ENCODE data around the gene SP2. TPM values are rescaled to one million over a fixed set of nuclear protein-coding genes. Genes with fewer than 3 reads are reported as not detected.
A peak's percentile ranks its signal among the peaks of the same experiment; 100 is the strongest.

The SP2 gene
- total and polyA plus RNA-seq, 2 of the 8 experiments (the other 6 are each of a cell fraction or from before 2014, with no cell fraction given), result 5.6 to 13.8 TPM

- POLR2A ChIA-PET (ENCODE audit: partially characterized antibody), result interaction anchor here (0.7 to 12.4 kb wide), 17 partner anchors 9 to 208 kb away, joined by 3 to 134 read pairs (median 4); partner anchors contain the start of genes LRRC46, MRPL10 and SP2
- no peak overlapping the region for H3K56ac ChIP-seq (replicated peaks; ENCODE audit: insufficient read length, low read depth, low read length)
- TF ChIP-seq BCL11A (IDR thresholded peaks at IDR 0.05; ENCODE audit: low read depth in 2 of 2, low read length in 2 of 2), result no peak
- TF ChIP-seq NRF1 (IDR thresholded peaks at IDR 0.05; ENCODE audit: low read depth, low read length), result peak; percentile 26; the same call in 1 of the 2 replicates
- TF ChIP-seq EZH2 (IDR thresholded peaks at IDR 0.05; ENCODE audit: low read depth, low read length, severe bottlenecking), result no peak
- TF ChIP-seq TAF1 (IDR thresholded peaks at IDR 0.05; ENCODE audit: low read depth, low read length), result peak; percentile 14; the same call in 1 of the 2 replicates
- TF ChIP-seq, protein P1, sequence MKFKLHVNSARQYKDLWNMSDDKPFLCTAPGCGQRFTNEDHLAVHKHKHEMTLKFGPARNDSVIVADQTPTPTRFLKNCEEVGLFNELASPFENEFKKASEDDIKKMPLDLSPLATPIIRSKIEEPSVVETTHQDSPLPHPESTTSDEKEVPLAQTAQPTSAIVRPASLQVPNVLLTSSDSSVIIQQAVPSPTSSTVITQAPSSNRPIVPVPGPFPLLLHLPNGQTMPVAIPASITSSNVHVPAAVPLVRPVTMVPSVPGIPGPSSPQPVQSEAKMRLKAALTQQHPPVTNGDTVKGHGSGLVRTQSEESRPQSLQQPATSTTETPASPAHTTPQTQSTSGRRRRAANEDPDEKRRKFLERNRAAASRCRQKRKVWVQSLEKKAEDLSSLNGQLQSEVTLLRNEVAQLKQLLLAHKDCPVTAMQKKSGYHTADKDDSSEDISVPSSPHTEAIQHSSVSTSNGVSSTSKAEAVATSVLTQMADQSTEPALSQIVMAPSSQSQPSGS (IDR thresholded peaks at IDR 0.05; ENCODE audit: low read length), result no peak
- TF ChIP-seq JUND (IDR thresholded peaks at IDR 0.05; ENCODE audit: low read length), result no peak
- no peak for TF ChIP-seq CBX8 (IDR thresholded peaks at IDR 0.05; ENCODE audit: borderline replicate concordance, low read depth, low read length)
- TF ChIP-seq TCF12 (IDR thresholded peaks at IDR 0.05; ENCODE audit: low read depth, low read length), result no peak
- no peak for TF ChIP-seq TEAD4 (IDR thresholded peaks at IDR 0.05; ENCODE audit: low read depth, low read length)
Observed at GRCh38 chr17:47847341-47848197, 48.5 kb upstream of the SP2 start.

More at GRCh38 chr17:47847341-47848197, 48.5 kb upstream of the SP2 start:
- peak overlapping the region; percentile 51; the same call in 1 of the 2 replicates for H4K8ac ChIP-seq (ENCODE audit: extremely low read depth, insufficient read depth, low read length)
- H4K91ac ChIP-seq (replicated peaks; ENCODE audit: insufficient read length, low read length), result no peak overlapping the region
- H3K14ac ChIP-seq (ENCODE audit: insufficient read length), result no peak overlapping the region
- no peak overlapping the region for H3K9ac ChIP-seq (replicated peaks in 1 of 4; ENCODE audit: extremely low read depth in 1 of 4, low read depth in 3 of 4, low read length in 3 of 4)
- CTCF ChIA-PET (ENCODE audit: partially characterized antibody), result interaction anchor here (0.7 to 33.0 kb wide), 33 partner anchors 4 to 748 kb away, joined by 3 to 1206 read pairs (median 4); partner anchors contain the start of genes CDK5RAP3, LRRC46, MRPL10 and OSBPL7
- H3K18ac ChIP-seq (ENCODE audit: extremely low read depth, low read length), result no peak overlapping the region
- H2BK5ac ChIP-seq (ENCODE audit: low read depth, low read length), result 0 out of 2 replicates have a peak overlapping the region, but pooled peaks have one; percentile 26
- WGBS, 2 experiments (ENCODE audit: extremely low coverage in 1 of 2, insufficient coverage in 1 of 2, insufficient read length in 1 of 2, insufficient replicate concordance in 2 of 2, low coverage in 1 of 2, low lambda C conversion rate in 2 of 2, missing lambda C conversion rate in 1 of 2), result 5% methylated on average over 50 of the region's 71 CpGs; no CpG with 5 or more reads in 1 of the 2 experiments
- no peaks in the 10 kb centered on the region for H3K9me3 ChIP-seq (ENCODE audit: insufficient read depth in 2 of 2, low read depth in 1 of 2, low read length in 1 of 2)
- peaks cover 23% of the 10 kb centered on the region for H3K23me2 ChIP-seq (ENCODE audit: low read depth, low read length)
- H2BK20ac ChIP-seq (ENCODE audit: low read length), result no peak overlapping the region; the same call in 1 of the 2 replicates
- H2BK120ac ChIP-seq (replicated peaks; ENCODE audit: low read depth, low read length), result no peak overlapping the region
- peaks cover 2 to 40% (median 19%) of the 10 kb centered on the region in 4 experiments for H3K4me1 ChIP-seq (replicated peaks in 1 of 4; ENCODE audit: control insufficient read depth in 3 of 4, insufficient read depth in 4 of 4, low read length in 3 of 4)
- H3K4me2 ChIP-seq (ENCODE audit: insufficient read depth in 1 of 2, low read depth in 2 of 2, low read length in 2 of 2), result peak overlapping the region; percentile 73 to 82
- peaks cover 49 to 78% (median 69%) of the 10 kb centered on the region in 4 experiments for H3K27me3 ChIP-seq (replicated peaks in 1 of 4; ENCODE audit: control insufficient read depth in 3 of 4, extremely low read depth in 1 of 4, insufficient read depth in 3 of 4, low read length in 3 of 4)
- no peak overlapping the region for H2AFZ ChIP-seq (ENCODE audit: low read length)
- DNase-seq (ENCODE audit: low read depth in 1 of 2, low spot score in 2 of 2) (peak in 1 of 2 experiments; percentile 91), FAIRE-seq (no peak)
- H3K4me3 ChIP-seq (ENCODE audit: extremely low read depth in 1 of 4, insufficient read depth in 2 of 4, low read depth in 3 of 4, low read length in 4 of 4), result peak overlapping the region; percentile 27 to 58 (median 32); a peak in 7 of 8 replicates
- no peaks in the 10 kb centered on the region for H3K79me2 ChIP-seq (ENCODE audit: control insufficient read depth in 1 of 2, insufficient read depth in 2 of 2, low read length in 2 of 2)
- H2BK12ac ChIP-seq (ENCODE audit: low read depth, low read length), result peak overlapping the region; percentile 60; the same call in 1 of the 2 replicates
- H2BK15ac ChIP-seq (ENCODE audit: low read length), result peak overlapping the region; percentile 61; the same call in 1 of the 2 replicates
- no peaks in the 10 kb centered on the region for H3K79me1 ChIP-seq (ENCODE audit: low read depth, low read length)
- no peak overlapping the region for H3K4ac ChIP-seq (replicated peaks; ENCODE audit: insufficient read length, low read depth, low read length)
- no peak overlapping the region for H3K23ac ChIP-seq (ENCODE audit: insufficient read length)
- no peak overlapping the region for H4K5ac ChIP-seq (ENCODE audit: insufficient read length, low read depth, low read length)
- no peak overlapping the region for H3K27ac ChIP-seq (ENCODE audit: low read depth, low read length)
- no peaks in the 10 kb centered on the region for H3K36me3 ChIP-seq (ENCODE audit: control insufficient read depth in 2 of 4, insufficient read depth in 4 of 4, low read length in 3 of 4)
- no peak overlapping the region for H2AK5ac ChIP-seq (ENCODE audit: low read depth, low read length)
- peaks cover 3 to 5% of the 10 kb centered on the region in 2 experiments for H4K20me1 ChIP-seq (replicated peaks in 1 of 2; ENCODE audit: control insufficient read depth in 1 of 2, insufficient read depth in 2 of 2, low read length in 2 of 2)
